GM18909 (cell line): ENCODE results near the gene DUOX2.
"Not testable (repeated sequence)": the region's sequence is repeated elsewhere in the genome, so short reads cannot be mapped to it uniquely, and the experiment has no call there.

Source experiments
- ATAC-seq: cut with Tn5 transposase; IDR thresholded peaks from one replicate; pipeline ENCODE4 v1.9.1; 2021; ENCODE audit warnings: mild to moderate bottlenecking; ENCODE audit not compliant: unreplicated experiment, poor library complexity

DUOX2 gene

DNA sequence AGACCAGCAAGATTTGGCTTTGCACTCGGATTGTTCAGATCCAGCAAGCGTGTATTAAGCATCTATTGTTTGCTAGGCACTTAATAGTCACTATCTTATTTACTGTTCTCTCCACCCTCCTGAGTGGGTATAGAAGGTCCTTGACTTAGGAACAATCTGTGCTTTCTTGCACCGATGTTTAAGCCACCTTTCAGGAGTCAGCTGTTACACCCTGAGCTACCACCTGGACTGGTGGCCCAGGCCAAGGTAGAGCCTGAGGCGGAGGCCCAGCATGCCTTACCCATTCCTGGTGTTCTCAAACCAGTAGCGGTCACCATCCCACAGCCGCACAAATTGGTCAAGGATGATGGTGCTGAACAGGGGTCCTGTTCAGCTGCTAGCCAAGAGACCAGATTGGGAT lies 25.8 kb upstream of the DUOX2 start:
- no peak for ATAC-seq

DNA sequence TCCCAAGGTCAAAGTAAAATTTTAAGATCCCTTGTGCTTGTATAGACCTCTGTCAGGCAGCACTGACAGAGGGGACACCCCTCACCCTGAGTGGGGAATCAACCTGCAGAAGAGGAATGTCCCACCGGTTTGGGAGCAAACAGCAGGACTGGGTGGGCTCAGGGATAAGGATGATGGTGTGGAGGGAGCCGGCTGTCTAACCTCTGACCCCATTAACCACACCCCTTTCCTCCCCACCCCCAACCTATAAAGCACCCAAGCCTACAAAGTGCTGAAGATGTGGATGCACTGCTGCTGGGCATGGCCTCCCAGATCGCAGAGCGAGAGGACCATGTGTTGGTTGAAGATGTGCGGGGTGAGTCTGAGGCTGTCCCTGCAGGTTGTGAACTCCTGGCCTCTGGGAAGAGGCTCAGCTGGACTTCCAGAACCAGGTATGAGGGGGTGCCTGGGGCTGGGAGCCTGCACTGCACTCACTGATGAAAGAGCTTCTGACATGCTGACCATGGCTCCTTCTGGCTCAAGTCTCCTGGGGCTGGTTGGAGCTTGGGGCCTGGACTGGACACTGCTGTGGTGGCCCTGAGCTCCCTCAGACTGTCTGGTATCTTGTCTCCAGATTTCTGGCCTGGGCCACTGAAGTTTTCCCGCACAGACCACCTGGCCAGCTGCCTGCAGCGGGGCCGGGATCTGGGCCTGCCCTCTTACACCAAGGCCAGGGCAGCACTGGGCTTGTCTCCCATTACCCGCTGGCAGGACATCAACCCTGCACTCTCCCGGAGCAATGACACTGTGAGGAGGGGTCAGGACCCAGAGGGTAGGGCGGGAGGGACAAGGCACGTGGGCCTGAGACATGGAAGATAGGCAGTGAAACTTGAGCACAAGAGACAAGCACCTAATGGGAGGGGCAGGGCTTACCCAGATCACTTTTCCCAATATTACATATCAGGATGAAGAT lies 25.1 kb upstream of the DUOX2 start:
- ATAC-seq = no peak

DNA sequence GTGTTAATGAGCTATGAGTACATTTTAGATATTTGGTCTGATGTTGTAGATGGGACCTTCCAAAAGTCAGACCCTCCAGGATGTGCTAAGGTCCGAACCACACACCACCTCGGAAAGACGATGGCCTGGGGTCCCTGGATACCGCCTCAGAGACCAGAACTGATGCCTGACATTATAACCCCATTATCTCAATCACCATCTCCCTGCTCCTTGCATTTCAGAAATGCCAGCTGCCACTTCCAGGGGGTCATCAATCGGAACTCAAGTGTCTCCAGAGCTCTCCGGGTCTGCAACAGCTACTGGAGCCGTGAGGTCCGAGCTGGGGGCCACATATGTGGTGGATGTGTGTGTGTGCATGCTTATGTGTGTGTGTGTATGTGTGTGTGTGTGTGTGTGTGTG lies 23.7 kb upstream of the DUOX2 start:
- ATAC-seq = no peak

DNA sequence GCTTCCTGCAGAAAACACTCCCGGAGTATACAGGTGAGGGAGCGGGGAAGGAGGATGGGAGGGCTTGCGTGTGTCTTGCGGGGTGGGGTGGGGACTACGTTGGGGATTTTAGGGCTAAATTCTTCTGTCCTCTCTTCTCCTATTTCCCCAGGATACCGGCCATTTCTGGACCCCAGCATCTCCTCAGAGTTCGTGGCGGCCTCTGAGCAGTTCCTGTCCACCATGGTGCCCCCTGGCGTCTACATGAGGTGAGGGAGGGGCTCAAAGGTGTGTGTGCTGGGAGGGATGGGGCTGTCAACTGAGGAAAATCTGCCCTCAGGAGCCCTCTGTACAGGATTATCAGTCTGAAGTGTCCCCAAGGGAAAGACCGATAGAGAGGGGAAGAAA lies 22.4 kb upstream of the DUOX2 start:
- ATAC-seq = no peak

DNA sequence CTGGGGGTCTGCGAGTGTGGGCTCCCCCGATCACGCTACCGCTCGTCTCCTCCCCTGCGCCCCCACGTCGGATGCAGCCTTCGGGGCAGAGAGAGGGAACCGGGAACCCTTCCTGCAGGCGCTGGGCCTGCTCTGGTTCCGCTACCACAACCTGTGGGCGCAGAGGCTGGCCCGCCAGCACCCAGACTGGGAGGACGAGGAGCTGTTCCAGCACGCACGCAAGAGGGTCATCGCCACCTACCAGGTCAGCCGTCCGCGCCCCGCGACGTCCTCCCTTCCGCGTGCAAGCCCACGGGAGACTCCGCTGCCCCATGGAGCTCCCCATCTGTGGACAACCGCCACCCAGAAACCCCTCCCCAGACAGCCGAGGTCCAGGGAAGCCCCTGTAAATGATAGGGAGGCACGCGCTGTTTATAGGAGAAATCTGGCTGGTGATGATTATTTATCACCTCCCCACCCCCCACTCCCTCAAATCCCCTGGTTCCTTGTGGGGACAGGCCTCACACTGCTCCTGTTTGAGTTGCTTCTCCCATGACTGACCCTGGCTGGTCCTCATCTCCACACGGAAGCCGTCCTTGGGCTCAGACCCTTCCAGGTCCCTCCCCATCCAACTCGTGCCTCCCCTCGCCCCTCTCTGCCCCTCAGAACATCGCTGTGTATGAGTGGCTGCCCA lies 21.9 kb upstream of the DUOX2 start:
- not testable (repeated sequence) for ATAC-seq

DNA sequence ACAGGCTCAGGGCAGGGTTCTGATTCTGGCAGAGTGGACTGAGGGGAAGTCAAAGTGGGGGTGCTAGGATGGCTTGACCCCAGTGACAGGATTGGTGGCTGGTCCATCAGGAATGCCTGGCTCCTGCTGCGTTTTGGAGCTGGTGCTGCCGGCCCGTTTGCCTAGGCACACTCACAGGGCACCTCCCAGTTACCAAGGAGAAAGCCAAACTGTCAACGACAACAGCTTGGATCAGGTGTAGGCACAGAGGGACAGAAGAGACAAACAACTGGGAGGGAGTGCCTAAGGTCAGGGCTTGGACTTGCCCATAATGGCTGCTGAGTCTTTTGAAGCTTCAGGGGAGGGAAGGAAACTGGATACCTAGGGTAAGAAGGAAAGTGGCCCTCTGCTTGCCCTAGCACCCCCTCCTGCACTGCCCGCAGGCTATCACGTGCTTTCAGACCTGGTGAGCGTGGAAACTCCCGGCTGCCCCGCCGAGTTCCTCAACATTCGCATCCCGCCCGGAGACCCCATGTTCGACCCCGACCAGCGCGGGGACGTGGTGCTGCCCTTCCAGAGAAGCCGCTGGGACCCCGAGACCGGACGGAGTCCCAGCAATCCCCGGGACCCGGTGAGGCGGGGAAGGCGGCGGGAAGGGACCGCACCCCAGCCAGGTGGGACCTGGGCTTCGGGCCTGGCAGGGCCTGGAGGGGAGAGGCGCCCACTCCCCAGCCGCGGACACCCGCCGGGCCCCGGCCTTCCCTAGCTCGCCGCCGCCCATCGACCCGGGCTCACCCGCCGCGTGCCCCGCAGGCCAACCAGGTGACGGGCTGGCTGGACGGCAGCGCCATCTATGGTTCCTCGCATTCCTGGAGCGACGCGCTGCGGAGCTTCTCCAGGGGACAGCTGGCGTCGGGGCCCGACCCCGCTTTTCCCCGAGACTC lies 21.0 kb upstream of the DUOX2 start:
- no peak for ATAC-seq

DNA sequence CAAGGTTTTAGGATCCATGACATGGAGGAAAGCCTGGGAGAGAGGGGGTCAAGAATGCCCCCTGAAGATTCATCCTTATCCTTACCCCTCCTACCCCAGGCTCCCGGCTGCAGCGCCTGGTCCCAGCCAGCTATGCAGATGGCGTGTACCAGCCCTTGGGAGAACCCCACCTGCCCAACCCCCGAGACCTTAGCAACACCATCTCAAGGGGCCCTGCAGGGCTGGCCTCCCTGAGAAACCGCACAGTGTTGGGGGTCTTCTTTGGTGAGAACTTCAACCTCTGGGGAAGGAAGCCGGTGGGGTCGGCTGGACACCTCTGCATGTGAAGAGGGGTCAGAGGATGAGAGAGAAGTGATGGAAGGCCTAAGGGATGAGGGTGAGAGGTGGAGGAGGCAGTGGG lies 20.1 kb upstream of the DUOX2 start:
- no peak for ATAC-seq

DNA sequence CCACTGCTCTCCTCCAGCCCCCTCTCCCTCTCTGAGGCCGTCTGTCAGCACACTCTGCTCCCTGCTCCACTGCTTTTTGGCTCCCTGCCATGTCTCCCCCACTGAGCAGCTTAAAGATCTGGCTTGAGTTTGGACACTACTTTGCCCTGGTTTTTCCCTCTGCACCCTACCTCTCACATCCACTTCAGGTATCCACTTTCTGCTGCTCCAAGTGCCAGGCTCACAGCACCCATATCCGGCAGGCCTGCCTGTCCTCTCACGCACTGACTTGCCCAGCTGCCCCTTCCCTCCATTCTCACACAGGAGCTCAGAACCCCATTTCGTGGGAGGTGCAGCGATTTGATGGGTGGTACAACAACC lies 19.6 kb upstream of the DUOX2 start:
- no peak for ATAC-seq

DNA sequence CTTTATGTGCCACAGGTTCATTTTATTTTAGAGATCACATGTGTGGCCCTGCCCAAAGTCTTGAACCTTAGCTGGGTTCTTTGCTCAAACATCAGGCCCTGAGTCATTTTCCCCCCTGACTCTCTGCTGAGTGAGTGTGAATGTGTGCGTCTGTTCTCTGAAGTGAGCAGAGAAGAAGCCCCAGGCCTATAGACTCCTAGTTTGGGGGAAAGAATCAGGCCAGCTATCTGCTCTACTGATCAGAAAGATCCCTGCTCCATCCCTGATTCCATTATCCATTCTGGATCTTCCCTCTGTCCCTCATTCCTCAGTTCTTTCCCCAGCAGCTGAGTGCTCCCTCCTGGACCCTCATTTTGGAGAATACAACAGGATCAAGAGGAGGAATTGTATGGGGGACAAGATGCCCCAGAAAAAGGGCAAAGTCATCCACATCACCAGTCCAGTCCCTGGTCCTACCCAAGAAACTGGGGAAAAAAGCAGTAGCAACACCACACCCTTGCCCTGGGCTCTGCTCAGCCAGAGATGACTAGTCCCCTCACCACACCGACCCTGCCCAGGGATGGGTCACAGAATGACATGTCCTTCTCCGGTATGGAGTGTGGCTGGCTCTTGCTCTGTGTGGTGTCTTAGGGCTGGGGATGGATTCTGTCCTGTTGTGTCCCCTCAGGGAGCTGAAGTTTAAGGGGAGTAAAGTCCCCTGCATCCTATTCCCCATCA lies 19.0 kb upstream of the DUOX2 start:
- no peak for ATAC-seq

DNA sequence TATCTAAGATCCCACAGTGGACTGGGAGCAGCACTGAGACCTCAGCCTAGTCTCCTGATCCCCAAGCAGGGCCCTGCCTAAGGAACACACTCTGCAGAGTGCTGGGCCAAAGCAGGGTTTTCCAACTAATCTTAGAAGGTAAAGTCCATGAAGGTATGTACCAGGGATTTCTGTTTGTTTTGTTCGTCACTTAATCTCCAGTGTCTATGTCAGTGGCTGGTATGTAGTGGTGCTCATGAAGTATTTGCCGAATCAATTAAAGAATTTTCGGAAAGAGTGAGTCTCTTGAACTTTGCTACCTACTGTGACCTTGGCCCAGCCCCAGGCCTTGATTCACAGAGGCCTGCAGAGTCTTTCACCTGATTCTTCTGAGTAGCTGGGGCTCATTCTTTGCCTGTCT lies 17.5 kb upstream of the DUOX2 start:
- ATAC-seq = no peak

DNA sequence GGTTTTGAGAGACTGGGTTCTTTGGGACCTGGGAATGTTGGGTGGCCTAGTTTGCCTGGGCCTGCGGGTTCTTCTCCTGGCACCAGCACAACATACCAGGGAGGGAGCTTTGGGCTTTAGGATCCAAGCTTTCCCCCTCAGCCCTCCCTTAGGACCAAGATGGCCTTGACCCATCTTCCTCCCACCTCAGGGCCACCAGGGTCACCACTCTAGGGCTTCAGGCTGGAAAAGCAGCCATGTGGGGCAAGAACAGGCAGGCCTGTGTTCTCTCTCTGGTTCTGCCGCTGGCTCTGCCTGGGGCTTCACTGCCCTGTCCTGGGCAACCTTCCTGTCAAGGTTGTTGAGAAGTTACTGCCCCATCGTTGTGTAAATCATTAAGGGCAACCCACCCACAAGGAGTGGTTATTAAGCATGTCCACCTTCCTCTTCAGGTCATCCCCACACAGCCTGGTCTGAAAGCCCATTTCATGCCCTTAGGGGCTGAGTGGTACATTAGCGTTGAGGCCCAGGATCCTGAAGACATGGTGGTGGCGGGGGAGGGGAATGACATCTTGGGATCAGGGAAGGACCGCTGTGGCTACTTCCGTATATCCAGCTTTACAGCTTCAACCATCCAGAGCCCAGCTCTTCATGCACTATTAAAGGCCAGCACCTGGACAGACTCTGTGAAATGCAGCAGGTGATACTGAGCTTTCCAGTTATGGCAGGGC lies 16.5 kb upstream of the DUOX2 start:
- ATAC-seq = no peak

DNA sequence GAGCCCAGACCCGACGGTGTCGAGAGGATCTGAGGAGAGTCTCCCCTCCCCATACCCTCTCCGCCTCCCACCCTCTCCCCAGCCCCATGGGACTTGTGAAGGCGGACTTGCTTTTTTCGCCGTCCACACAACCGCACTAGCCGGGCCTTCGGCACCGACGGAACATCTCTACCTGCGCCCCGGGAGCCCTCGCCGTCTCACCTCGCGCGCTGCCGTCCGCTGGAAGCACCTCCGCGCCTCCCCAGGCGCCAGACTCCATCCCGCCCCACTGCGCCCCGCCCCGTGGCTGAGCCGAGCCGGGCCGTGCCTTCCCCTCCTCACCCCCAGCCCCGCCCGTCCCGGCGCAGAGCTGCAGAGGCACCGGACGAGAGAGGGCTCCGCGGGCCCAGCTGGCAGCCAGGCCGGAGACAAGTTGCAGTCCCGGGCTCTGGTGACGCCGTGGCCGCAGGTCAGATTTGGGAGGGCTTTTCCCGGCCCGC lies 15.7 kb upstream of the DUOX2 start, which contains the start of the genes DUOX1 and DUOXA1:
Gene DUOX1, plus strand, starts transcription at position 344 of the 479 bp plus-strand sequence. CDS start 1,973 bp downstream, outside the sequence.
Gene DUOXA1, minus strand, starts transcription at position 229 of the 479 bp plus-strand sequence. CDS start 6,865 bp downstream, outside the sequence.
- no peak for ATAC-seq

DNA sequence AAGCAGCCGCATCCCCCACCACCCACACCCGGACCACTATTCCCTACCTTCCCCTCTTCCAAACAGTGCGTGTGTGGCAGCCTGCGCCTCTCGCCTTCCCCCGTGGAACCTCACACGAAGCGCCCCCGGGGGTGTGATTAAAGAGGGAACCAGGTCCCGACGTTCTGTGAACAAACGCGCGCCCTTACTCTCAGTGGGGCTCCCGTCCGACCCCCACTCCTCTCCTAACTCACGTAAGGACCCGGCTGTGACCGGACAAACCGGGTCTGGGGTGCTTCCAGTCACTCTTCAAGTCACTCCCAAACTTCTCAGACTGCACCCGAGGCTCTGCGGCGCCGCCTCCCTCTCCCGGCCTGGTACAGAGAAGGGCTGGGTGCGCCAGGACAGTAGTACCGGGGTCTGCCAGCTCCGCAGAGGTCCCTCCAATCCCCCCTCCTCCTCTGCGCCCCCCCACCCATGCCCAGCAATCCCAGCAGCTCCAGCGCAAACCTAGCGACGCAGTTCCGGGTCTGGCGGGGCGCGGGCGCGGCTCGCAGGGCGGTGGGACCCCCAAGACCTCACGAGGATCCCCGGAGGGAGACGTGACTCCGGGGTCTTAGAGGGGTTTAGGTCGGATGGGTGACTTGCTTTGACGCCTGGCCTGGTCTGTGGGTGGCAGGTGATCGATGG lies 15.1 kb upstream of the DUOX2 start:
- ATAC-seq = no peak

DNA sequence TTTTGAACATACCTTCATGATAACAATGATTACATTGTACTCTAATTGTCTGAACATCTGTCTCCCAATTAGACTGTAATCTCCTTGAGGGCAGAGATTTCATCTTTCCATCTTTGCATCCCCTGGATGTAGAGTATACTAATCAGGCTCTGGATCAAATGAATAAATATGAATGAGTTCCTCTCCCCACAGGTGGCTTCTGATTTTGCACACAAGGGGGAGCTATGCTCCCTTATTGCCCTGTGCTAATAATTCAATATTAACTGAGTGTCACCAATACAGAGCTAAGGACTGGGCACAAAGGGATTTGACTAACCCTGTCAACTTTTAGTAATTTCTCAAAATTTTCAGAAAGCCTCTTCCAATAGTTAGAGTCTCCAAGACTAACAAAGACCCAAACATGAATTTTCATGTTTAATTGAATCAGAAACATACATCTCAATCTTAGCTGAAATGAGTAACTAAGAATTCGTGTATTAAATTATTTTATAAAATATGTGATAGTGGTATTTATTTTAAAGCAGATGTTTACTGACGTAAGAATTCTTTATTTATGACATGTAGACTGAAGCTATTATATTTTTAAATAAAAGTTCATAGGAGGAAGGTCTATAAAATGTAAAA lies 12.7 kb upstream of the DUOX2 start:
- no peak for ATAC-seq

DNA sequence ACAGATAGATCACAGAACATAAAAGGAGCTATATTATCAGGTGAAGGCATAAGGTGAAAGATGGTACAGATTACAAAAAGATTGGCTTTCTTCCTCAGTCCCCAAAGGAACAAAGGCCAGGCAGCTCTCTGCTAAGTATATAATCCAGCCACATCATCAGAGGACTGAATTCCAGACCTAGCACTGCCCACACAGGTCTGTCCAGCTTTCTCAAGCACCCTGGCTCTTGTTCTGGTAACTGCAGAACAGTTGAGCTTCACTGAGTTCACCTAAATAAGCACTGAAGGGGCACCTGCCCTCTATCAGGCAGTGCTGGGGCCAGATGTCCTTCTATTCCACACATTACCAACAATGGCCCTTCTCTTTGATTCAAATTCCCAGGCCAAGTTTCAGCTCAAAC lies 9.4 kb upstream of the DUOX2 start:
- ATAC-seq = no peak

DNA sequence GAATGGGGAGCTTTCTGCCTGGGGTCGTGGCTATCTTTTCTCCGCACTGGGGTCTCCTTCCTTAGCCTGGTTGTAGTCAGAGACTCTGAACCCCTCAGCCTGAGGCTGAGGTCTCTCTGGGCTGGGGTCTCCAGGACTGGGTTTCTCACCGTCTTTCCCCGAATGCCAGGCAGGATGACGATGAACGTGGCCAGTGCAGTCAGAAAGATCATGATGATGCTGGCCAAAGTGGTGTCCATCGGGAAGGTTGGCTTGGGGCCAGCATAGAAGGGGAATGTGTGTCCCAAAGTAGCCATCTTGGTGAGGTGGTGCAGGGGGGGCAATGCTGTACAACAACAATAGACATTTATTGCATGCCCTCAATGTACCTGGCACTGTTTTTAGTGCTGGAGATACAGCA lies 8.7 kb upstream of the DUOX2 start:
- no peak for ATAC-seq

DNA sequence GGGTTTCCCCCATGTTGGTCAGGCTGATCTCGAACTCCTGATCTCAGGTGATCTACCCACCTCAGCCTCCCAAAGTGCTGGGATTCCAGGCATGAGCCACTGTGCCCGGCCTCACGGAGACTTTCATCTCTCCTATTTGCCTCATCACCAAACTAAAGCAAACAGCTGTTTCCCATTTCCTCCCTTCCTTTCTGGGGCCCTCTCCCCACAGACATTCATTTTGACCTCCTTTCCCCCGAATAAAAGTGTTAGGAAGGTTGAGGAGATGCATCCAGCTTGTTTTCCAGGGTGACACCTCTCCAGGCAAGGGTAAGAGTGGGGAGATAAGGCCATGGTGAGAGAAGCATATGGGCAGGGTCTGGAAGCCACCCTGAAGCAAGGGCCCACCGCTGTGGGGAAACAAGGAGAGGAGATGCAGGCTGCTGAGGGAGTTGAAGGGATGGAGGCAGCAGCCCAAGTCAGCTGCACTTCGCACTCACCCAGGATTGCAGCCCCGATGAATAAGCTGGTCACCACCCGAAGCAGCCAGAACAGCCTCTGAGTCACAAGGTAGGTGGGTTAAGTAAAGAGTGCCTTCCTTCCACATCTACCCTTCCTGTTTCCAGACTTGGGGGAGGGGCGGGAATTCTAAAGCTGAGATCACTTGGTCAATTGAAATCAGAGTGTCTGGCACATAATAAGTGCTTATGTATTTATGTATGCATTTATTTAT lies 7.9 kb upstream of the DUOX2 start:
- ATAC-seq = no peak

DNA sequence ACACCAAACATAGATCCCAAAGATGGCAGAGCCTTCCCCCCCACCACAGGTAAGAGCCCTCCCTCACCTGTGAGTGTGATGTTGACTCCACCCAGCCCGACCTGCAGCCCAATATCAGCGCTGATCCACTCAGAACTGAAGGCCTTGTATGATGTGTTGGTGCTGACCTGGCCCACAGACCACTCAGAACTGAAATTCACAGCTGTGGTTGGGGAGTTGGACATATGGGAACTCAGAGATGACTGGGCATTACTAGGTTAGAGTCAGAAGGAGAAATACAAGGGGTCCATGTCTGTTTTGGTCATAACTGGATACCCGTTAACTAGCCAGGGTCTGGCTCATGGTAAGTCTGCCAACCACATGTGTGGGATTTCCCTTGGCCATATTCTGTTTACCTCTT lies 7.0 kb upstream of the DUOX2 start:
- no peak for ATAC-seq
